Transverse colon (tissue), 4 donors: ENCODE data around the gene DHX57. TPM values are rescaled to one million over a fixed set of nuclear protein-coding genes. Genes with fewer than 3 reads are reported as not detected.

ENCODE experiments used
- DNase-seq: peaks from one replicate; pipeline ENCODE4 v3.0.0-alpha.2; 2019
- H3K27ac ChIP-seq, 4 donors: fragments of 200-600 bp; sonication (generic); 2 replicates each; pipeline ENCODE4 v1.5.1; 2016 to 2018; ENCODE audit warnings: inconsistent platforms in 4 of 4
- H3K27me3 ChIP-seq: fragments of 200-600 bp; sonication (generic); 2 replicates; pipeline ENCODE4 v1.5.1; 2017; ENCODE audit warnings: inconsistent platforms
- H3K36me3 ChIP-seq, 4 donors: fragments of 200-600 bp; sonication (generic); 2 replicates each; pipeline ENCODE4 v1.5.1; 2017 to 2019; ENCODE audit warnings: inconsistent platforms in 4 of 4
- H3K4me1 ChIP-seq, 4 donors: fragments of 200-600 bp; sonication (generic); 2 replicates each; pipeline ENCODE4 v1.5.1; 2017 to 2020; ENCODE audit warnings: inconsistent platforms in 4 of 4
- H3K4me3 ChIP-seq, 4 donors: fragments of 200-600 bp; sonication (generic); 1 replicate in 1 of 4; 2 replicates in 3 of 4; pipeline versions ENCODE4 v1.5.1 to v1.6.1; 2017 to 2019; ENCODE audit warnings: inconsistent platforms in 4 of 4
- H3K9me3 ChIP-seq, 2 donors: fragments of 200-600 bp; sonication (generic); 2 replicates each; pipeline ENCODE4 v1.5.1; 2017 to 2019; ENCODE audit warnings: inconsistent platforms in 2 of 2
- CTCF ChIP-seq, 5 experiments: fragments of 200-600 bp in 3 of 5; fragments of 450-650 bp in 2 of 5; sonication (generic) in 3 of 5; IDR thresholded peaks; 1 replicate in 2 of 5; 2 replicates in 3 of 5; pipeline ENCODE4 v1.5.1; 2016 to 2017; ENCODE audit warnings: antibody characterized with exemption in 5 of 5, inconsistent platforms in 3 of 5, mild to moderate bottlenecking in 2 of 5, moderate library complexity in 1 of 5
- EP300 ChIP-seq: sonication (generic); formaldehyde crosslinking; IDR thresholded peaks from one replicate; pipeline ENCODE4 v1.6.1; 2017; ENCODE audit warnings: antibody characterized with exemption, low read depth
- POLR2A ChIP-seq: fragments of 450-650 bp; IDR thresholded peaks from one replicate; pipeline ENCODE4 v1.6.1; 2016; ENCODE audit warnings: antibody characterized with exemption, mild to moderate bottlenecking, moderate library complexity
- POLR2AphosphoS5 ChIP-seq, 3 donors: sonication (generic); formaldehyde crosslinking; IDR thresholded peaks; one replicate each; pipeline ENCODE4 v1.6.1; 2016; ENCODE audit warnings: antibody characterized with exemption in 3 of 3
- WGBS, 2 donors: methylation state at CpG; one replicate each; pipeline ENCODE4 v1.1.5; 2018; ENCODE audit warnings: low coverage in 1 of 2; 5-methylcytosine and 5-hydroxymethylcytosine counted together
- in situ Hi-C, 4 donors: fragments of 200-750 bp; cut with MboI; loops; one replicate each; pipeline versions ENCODE4 v1.15.0 to v1.15.1; 2017; ENCODE audit warnings: low sequenced_read_pairs in 3 of 4, low pct_ligation_motif_present in 1 of 4, low pct_unique_long_range_greater_than_20kb in 1 of 4
- intact Hi-C: fragments of 100-400 bp; cut with DNase I; formaldehyde crosslinking; loops from one replicate; pipeline ENCODE4 v1.15.1; 2023; ENCODE audit warnings: low total_unique reads
- total RNA-seq, 4 donors: library from RNA; depleted of rRNA; stranded (reverse); fragments of >200 nt; gene quantifications; one replicate each; pipeline ENCODE4 v1.1.0, GENCODE V29; 2016

DHX57 gene
- total RNA-seq, 4 donors from 2014 or later, result 1.5 to 29.7 (median 10.6) TPM

- Histone ChIP-seq H3K36me3 (no peaks in the 10 kb centered on the region), H3K27me3 (no peaks in the 10 kb centered on the region), H3K9me3 (no peaks in the 10 kb centered on the region), H3K4me1 (no peaks in the 10 kb centered on the region), H3K4me3 (no peak within 1 kb of the TSS), H3K27ac (no peak within 1 kb of the TSS)
- TF ChIP-seq POLR2A (no peak), CTCF (IDR thresholded peaks at IDR 0.05) (no peak), EP300 (no peak), POLR2AphosphoS5 (IDR thresholded peaks at IDR 0.05) (no peak)
- in situ Hi-C loops (no loop called here), intact Hi-C loops (no loop called here)
- no peak for DNase-seq
- WGBS, 2 donors, result 85 to 93% methylated on average over 3 of the region's 3 CpGs
Observed at GRCh38 chr2:38889575-38889974, 13.8 kb upstream of the DHX57 start, which contains the start of gene ARHGEF33. Gene ARHGEF33, plus strand, starts transcription at chr2:38889875. Its CDS starts 29,573 bp downstream, at chr2:38919448.

GRCh38 chr2:38889045-38889444 lies 13.3 kb upstream of the DHX57 start:
- TF ChIP-seq EP300 (no peak), POLR2AphosphoS5 (IDR thresholded peaks at IDR 0.05) (no peak)
- H3K9me3 ChIP-seq, result no peaks in the 10 kb centered on the region

GRCh38 chr2:38887902-38888554 lies 12.3 kb upstream of the DHX57 start:
- in situ Hi-C loops, result no loop called here
- 80 to 92% methylated on average over 1 of the region's 1 CpG for WGBS, 2 donors
- Histone ChIP-seq H3K27ac (no peak overlapping the region), H3K4me3 (no peak overlapping the region), H3K36me3 (no peaks in the 10 kb centered on the region), H3K9me3 (no peaks in the 10 kb centered on the region), H3K4me1 (no peaks in the 10 kb centered on the region), H3K27me3 (no peaks in the 10 kb centered on the region)
- intact Hi-C loops, result no loop called here
- TF ChIP-seq POLR2AphosphoS5 (IDR thresholded peaks at IDR 0.05), result no peak
- no peak for TF ChIP-seq EP300
- TF ChIP-seq POLR2A, result no peak
- TF ChIP-seq CTCF (IDR thresholded peaks at IDR 0.05), result no peak
- DNase-seq, result no peak

More at GRCh38 chr2:38889045-38889444, 13.3 kb upstream of the DHX57 start:
- Histone ChIP-seq H3K27me3 (no peaks in the 10 kb centered on the region), H3K27ac (no peak overlapping the region), H3K4me1 (no peaks in the 10 kb centered on the region), H3K36me3 (no peaks in the 10 kb centered on the region), H3K4me3 (no peak overlapping the region)
- no peak for DNase-seq
- intact Hi-C loops, result no loop called here
- in situ Hi-C loops, result no loop called here

GRCh38 chr2:38887347-38887746 lies 11.6 kb upstream of the DHX57 start:
- no peak for DNase-seq
- Histone ChIP-seq H3K9me3 (no peaks in the 10 kb centered on the region), H3K27ac (no peak overlapping the region), H3K4me1 (no peaks in the 10 kb centered on the region), H3K4me3 (no peak overlapping the region), H3K27me3 (no peaks in the 10 kb centered on the region), H3K36me3 (no peaks in the 10 kb centered on the region)
- 88 to 89% methylated on average over 4 of the region's 4 CpGs for WGBS, 2 donors
- no peak for TF ChIP-seq CTCF (IDR thresholded peaks at IDR 0.05)
- no peak for TF ChIP-seq POLR2A
- TF ChIP-seq EP300, result no peak
- no peak for TF ChIP-seq POLR2AphosphoS5 (IDR thresholded peaks at IDR 0.05)
- in situ Hi-C loops, result no loop called here
- intact Hi-C loops, result no loop called here

GRCh38 chr2:38886063-38886462 lies 10.3 kb upstream of the DHX57 start:
- H3K27me3 ChIP-seq, result no peaks in the 10 kb centered on the region
- no peaks in the 10 kb centered on the region for H3K4me1 ChIP-seq

More at GRCh38 chr2:38886063-38886462, 10.3 kb upstream of the DHX57 start:
- peaks cover 0 to 7% (median 0%) of the 10 kb centered on the region in 4 donors for H3K36me3 ChIP-seq
- intact Hi-C loops, result no loop called here
- no peak overlapping the region for H3K4me3 ChIP-seq
- H3K27ac ChIP-seq, result no peak overlapping the region
- in situ Hi-C loops, result no loop called here
- TF ChIP-seq CTCF (IDR thresholded peaks at IDR 0.05) (no peak), POLR2AphosphoS5 (IDR thresholded peaks at IDR 0.05) (no peak), POLR2A (no peak), EP300 (no peak)
- no peak for DNase-seq
- H3K9me3 ChIP-seq, result no peaks in the 10 kb centered on the region
